ENCODE data around the gene PHF13. TPM values are rescaled to one million over a fixed set of nuclear protein-coding genes. Genes with fewer than 3 reads are reported as not detected.

The PHF13 gene
- total and polyA plus RNA-seq, 9 of the 15 experiments (the other 6 are each of a cell fraction or from before 2014, with no cell fraction given) = 1.8 to 36.1 (median 11.7) TPM

DNA sequence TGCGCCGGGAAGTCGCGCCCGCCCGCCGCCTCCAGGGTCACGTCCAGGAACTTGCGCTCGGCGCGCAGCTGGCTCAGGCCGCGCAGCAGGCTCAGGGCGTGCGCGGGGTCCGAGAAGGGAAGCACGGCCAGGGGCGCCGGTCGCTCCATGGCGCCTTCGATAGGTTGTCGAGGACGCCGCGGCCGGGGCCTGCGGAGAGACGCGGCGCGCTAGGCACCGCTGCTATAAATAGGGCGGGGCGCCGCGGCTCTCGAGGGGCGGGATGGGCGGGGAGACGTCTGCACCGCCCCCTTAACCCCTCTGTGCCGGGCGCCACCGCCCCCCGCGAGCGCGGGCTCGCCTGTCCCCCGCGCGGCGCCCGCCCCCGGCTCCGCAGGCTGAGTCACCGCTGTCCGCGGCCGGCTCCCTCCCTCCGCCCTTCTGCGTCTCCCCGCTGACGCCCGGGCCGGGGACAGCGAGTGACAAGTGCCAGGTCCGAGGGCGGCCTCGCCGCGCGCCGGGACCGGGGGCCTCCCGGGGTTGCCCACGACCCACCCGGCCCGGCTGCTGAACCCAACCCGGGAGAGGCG, 10.8 kb upstream of the PHF13 start, which contains the start of gene KLHL21 (continued):
- TF ChIP-seq NFXL1 (CRISPR knock-in tag; IDR thresholded peaks at IDR 0.05) = no peak
- TF ChIP-seq NR3C1 (CRISPR knock-in tag; IDR thresholded peaks at IDR 0.05) = no peak; the same call in 1 of the 2 replicates
- TF ChIP-seq, protein P1, sequence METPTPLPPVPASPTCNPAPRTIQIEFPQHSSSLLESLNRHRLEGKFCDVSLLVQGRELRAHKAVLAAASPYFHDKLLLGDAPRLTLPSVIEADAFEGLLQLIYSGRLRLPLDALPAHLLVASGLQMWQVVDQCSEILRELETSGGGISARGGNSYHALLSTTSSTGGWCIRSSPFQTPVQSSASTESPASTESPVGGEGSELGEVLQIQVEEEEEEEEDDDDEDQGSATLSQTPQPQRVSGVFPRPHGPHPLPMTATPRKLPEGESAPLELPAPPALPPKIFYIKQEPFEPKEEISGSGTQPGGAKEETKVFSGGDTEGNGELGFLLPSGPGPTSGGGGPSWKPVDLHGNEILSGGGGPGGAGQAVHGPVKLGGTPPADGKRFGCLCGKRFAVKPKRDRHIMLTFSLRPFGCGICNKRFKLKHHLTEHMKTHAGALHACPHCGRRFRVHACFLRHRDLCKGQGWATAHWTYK (CRISPR knock-in tag; IDR thresholded peaks at IDR 0.05) = no peak; the same call in 1 of the 2 replicates
- no peak for TF ChIP-seq ELF4 (CRISPR knock-in tag; IDR thresholded peaks at IDR 0.05)
- no peak for TF ChIP-seq ZNF232 (CRISPR knock-in tag; IDR thresholded peaks at IDR 0.05)
- TF ChIP-seq ZNF398 (CRISPR knock-in tag; IDR thresholded peaks at IDR 0.05) = no peak
- no peak for TF ChIP-seq ZC3H11A (IDR thresholded peaks at IDR 0.05; ENCODE audit: low read depth, low read length)
- peak; percentile 31; the same call in 1 of the 2 replicates for TF ChIP-seq ZNF263 (CRISPR knock-in tag; IDR thresholded peaks at IDR 0.05; ENCODE audit: borderline replicate concordance)
- no peak; the same call in 1 of the 2 replicates for TF ChIP-seq NCOR1 (IDR thresholded peaks at IDR 0.05)
- no peak for TF ChIP-seq XRCC5 (IDR thresholded peaks at IDR 0.05; ENCODE audit: low read depth, low read length)
- TF ChIP-seq, protein P2, sequence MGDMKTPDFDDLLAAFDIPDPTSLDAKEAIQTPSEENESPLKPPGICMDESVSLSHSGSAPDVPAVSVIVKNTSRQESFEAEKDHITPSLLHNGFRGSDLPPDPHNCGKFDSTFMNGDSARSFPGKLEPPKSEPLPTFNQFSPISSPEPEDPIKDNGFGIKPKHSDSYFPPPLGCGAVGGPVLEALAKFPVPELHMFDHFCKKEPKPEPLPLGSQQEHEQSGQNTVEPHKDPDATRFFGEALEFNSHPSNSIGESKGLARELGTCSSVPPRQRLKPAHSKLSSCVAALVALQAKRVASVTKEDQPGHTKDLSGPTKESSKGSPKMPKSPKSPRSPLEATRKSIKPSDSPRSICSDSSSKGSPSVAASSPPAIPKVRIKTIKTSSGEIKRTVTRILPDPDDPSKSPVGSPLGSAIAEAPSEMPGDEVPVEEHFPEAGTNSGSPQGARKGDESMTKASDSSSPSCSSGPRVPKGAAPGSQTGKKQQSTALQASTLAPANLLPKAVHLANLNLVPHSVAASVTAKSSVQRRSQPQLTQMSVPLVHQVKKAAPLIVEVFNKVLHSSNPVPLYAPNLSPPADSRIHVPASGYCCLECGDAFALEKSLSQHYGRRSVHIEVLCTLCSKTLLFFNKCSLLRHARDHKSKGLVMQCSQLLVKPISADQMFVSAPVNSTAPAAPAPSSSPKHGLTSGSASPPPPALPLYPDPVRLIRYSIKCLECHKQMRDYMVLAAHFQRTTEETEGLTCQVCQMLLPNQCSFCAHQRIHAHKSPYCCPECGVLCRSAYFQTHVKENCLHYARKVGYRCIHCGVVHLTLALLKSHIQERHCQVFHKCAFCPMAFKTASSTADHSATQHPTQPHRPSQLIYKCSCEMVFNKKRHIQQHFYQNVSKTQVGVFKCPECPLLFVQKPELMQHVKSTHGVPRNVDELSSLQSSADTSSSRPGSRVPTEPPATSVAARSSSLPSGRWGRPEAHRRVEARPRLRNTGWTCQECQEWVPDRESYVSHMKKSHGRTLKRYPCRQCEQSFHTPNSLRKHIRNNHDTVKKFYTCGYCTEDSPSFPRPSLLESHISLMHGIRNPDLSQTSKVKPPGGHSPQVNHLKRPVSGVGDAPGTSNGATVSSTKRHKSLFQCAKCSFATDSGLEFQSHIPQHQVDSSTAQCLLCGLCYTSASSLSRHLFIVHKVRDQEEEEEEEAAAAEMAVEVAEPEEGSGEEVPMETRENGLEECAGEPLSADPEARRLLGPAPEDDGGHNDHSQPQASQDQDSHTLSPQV (IDR thresholded peaks at IDR 0.05) = peak; percentile 22
- TF ChIP-seq SAFB (IDR thresholded peaks at IDR 0.05; ENCODE audit: borderline replicate concordance, low read depth, low read length) = peak; percentile 79; the same call in 1 of the 2 replicates
- TF ChIP-seq MYBL2 (IDR thresholded peaks at IDR 0.05; ENCODE audit: low read depth) = no peak
- TF ChIP-seq MYBL2 (CRISPR knock-in tag; IDR thresholded peaks at IDR 0.05; ENCODE audit: borderline replicate concordance) = no peak
- no peak; the same call in none of the 2 replicates for TF ChIP-seq PML (IDR thresholded peaks at IDR 0.05; ENCODE audit: low read length)
- no peak for TF ChIP-seq ESRRB (CRISPR knock-in tag; IDR thresholded peaks at IDR 0.05; ENCODE audit: borderline replicate concordance)
- TF ChIP-seq COPS2 (conservative IDR thresholded peaks at IDR 0.05) = no peak
- TF ChIP-seq ATF2 (CRISPR knock-in tag; IDR thresholded peaks at IDR 0.05) = 0 out of 2 replicates have a peak, but pooled peaks have one; percentile 73
- TF ChIP-seq HDAC2 (IDR thresholded peaks at IDR 0.05) = no peak
- no peak for TF ChIP-seq ZNF780A (CRISPR knock-in tag; IDR thresholded peaks at IDR 0.05)
- no peak for TF ChIP-seq ZNF79 (CRISPR knock-in tag; IDR thresholded peaks at IDR 0.05; ENCODE audit: low read depth)
- no peak for TF ChIP-seq ZNF253 (CRISPR knock-in tag; conservative IDR thresholded peaks at IDR 0.05)

All from K562 (cell line).